ENCODE data around the gene SPEN. TPM values are rescaled to one million over a fixed set of nuclear protein-coding genes. Genes with fewer than 3 reads are reported as not detected.

The SPEN gene
- total RNA-seq, 1 experiment from 2014 or later = 10.1 TPM

DNA sequence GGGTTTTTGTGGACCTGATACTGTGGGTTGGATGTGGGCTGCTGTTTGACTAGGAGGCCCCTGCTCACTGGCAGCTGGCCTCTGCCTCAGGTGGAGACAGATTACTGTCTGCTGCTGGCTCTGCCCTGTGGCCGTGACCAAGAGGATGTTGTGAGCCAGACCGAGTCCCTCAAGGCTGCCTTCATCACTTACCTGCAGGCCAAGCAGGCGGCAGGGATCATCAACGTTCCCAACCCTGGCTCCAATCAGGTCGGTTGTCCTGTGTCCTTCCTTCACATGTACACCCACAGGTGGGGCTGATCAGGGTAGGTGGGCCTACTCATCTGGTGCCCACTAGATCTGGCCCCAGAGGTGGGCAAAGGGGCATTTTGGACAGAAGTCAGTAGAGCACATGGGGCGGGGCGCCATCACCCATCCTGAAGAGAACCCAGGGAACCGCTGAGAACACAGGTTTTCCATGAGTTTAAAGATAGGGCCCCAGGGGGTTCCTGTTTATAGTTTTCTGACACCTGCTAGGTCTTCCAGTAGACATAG is 91.2 kb downstream of the SPEN start:
- no peak for DNase-seq (ENCODE audit: low read depth, low spot score)
- in situ Hi-C loops (cut with HindIII; ENCODE audit: low pct_unique_long_range_greater_than_20kb, low sequenced_read_pairs) = no loop called here

GRCh38 chr1:15939181-15940109 is 91.9 kb downstream of the SPEN start:
- DNase-seq (ENCODE audit: low read depth, low spot score) = no peak
- in situ Hi-C loops (cut with HindIII; ENCODE audit: low pct_unique_long_range_greater_than_20kb, low sequenced_read_pairs) = no loop called here

- in situ Hi-C loops (cut with HindIII; ENCODE audit: low pct_unique_long_range_greater_than_20kb, low sequenced_read_pairs) = no loop called here
These were observed 92.9 kb downstream of the SPEN start for GRCh38 chr1:15940110-15941043.

GRCh38 chr1:15941044-15941840 is 93.7 kb downstream of the SPEN start:
- no peak for DNase-seq (ENCODE audit: low read depth, low spot score)
- in situ Hi-C loops (cut with HindIII; ENCODE audit: low pct_unique_long_range_greater_than_20kb, low sequenced_read_pairs) = no loop called here

More at GRCh38 chr1:15940110-15941043, 92.9 kb downstream of the SPEN start:
- DNase-seq (ENCODE audit: low read depth, low spot score) = no peak

- in situ Hi-C loops (cut with HindIII; ENCODE audit: low pct_unique_long_range_greater_than_20kb, low sequenced_read_pairs) = no loop called here
- no peak for DNase-seq (ENCODE audit: low read depth, low spot score)
These were observed 94.6 kb downstream of the SPEN start for GRCh38 chr1:15941899-15942660.

GRCh38 chr1:15942661-15943327 is 95.3 kb downstream of the SPEN start:
- in situ Hi-C loops (cut with HindIII; ENCODE audit: low pct_unique_long_range_greater_than_20kb, low sequenced_read_pairs) = no loop called here
- no peak for DNase-seq (ENCODE audit: low read depth, low spot score)

- no peak for DNase-seq (ENCODE audit: low read depth, low spot score)
- in situ Hi-C loops (cut with HindIII; ENCODE audit: low pct_unique_long_range_greater_than_20kb, low sequenced_read_pairs) = no loop called here
These were observed 96.0 kb downstream of the SPEN start for GRCh38 chr1:15943328-15943991.

GRCh38 chr1:15943992-15944307 is 96.4 kb downstream of the SPEN start:
- DNase-seq (ENCODE audit: low read depth, low spot score) = no peak
- in situ Hi-C loops (cut with HindIII; ENCODE audit: low pct_unique_long_range_greater_than_20kb, low sequenced_read_pairs) = no loop called here

DNA sequence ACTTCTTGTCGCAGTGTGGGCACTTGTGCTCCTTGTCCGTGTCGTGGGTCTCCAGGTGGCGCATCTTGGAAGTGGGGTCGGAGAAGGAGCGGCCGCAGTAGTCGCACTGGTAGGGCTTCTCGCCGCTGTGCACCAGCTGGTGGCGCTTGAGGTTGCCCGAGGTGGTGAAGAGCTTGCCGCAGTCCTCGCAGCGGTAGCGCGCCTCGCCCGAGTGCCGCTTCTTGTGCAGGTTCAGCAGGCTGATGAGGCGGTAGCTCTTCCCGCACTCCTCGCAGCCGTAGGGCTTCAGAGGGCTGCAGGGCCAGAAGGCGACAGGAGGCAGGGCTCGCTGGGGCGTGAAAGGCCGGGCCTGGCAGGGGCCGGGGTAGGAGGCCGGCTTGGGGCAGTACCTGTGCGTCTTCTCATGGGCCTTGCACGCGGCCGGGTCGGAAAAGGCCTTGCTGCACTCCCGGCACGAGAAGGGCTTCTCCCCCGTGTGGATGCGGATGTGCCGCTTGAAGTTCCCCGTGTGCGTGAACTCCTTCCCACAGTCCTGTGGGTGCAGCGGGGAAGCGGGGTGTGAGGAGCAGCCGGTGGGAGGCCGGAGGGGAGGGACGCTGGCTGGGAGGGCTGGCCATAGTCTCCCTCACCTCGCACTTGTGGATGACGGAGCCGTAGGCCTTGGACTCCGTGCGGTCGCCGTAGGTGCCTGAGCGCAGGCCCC is 97.0 kb downstream of the SPEN start:
- in situ Hi-C loops (cut with HindIII; ENCODE audit: low pct_unique_long_range_greater_than_20kb, low sequenced_read_pairs) = no loop called here
- DNase-seq (ENCODE audit: low read depth, low spot score) = no peak

- no peak for DNase-seq (ENCODE audit: low read depth, low spot score)
- in situ Hi-C loops (cut with HindIII; ENCODE audit: low pct_unique_long_range_greater_than_20kb, low sequenced_read_pairs) = no loop called here
These were observed 97.7 kb downstream of the SPEN start for GRCh38 chr1:15945011-15945831.

DNA sequence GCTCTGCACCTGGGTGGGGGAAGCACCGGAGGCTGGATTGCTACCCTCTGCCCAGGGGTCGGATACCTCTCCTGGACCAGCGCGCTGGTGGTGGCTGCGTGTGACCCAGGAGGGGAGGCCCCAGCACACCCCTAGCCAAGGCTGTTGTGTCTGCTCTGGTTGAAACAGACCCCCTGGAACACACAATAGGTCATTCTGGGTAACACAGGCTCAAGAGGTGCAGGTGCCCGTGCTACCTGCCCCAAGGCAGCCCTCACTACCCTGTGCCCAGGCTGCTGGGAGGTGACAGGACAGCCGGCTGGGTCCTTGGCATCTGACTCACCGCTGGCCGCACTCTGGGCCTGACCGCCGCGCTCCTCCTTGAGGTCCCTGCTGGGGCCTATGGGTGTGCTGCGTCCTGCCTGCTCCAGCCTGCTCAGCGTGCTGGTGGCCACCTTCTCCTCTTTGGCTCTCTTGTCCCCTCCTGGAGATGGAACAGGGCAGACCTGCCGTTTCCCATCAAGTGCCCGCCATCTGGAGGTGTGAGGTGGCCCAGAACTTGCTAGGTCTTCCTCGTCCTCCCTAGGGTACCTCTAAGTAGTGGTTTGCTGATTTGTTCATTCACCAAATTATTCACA is 98.4 kb downstream of the SPEN start:
- no peak for DNase-seq (ENCODE audit: low read depth, low spot score)
- in situ Hi-C loops (cut with HindIII; ENCODE audit: low pct_unique_long_range_greater_than_20kb, low sequenced_read_pairs) = no loop called here

DNA sequence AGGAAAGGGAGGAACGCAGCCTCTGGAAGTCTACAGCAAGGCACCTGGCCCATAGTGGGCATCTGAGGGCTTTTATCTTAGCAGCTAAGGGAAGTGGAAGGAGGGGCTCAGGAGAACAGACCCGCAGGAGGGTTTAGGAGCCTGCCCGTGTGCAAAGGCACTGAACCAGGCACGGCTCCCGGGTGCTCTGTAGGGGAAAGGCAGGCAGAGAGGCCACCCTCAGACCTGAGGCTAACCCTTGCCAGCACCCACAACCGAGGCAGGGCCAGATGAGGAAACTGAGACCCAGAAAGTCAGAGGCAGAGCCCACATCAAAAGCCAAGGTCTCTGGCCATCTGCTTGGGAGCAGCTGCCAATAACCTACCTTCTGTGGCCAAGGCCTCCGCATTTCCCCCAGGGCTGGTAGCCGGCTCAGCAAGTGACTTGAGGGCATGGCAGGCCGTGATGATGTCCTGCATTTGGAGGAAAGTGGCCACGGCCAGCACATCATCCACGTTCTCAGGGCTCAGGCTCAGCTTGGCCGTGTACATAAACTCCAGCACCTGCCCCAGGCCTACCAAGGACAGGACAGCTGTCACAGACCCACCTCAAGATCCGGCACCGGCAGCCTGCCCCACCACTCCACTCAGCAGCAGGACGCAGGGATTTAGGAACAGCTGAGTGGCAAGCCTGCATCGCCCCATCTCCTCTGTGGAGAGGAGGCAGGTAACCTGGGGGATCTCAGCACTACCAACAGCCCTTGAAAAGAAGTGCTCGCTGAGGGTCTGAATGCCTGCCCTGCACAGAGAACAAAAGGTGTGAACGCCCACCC is 99.3 kb downstream of the SPEN start:
- in situ Hi-C loops (cut with HindIII; ENCODE audit: low pct_unique_long_range_greater_than_20kb, low sequenced_read_pairs) = no loop called here
- DNase-seq (ENCODE audit: low read depth, low spot score) = no peak

DNA sequence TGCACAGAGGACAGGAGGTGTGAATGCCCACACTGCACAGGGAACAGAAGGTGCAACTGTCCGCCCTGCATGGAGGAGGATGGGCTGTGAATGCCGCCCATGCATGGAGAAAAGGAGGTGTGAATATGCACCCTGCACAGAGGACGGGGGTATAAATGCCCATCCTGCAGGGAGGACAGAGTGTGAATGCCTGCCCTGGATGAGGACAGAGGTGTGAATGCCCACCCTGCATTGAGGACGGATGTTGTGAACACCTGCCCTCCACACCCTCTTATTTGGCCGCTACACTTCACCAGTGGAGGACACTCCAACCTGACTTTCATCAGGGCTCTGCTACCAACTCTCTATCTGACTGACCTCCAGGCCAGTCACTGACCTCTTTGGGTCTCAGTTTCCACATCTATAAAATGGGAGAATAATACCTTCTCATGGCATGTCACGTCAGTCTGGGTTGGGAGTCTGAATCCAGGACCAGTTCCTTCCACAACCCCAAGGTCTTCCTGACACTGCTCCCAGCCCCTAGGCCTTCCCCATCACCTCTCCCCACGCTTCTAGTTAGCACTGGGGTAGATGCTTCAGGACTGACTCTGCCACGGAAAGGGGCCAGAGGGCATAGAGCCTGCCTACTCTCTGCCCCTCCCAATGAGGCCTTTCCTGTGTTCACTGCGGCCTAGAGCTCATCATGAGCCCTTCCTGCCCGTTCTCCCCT is 100.0 kb downstream of the SPEN start:
- no peak for DNase-seq (ENCODE audit: low read depth, low spot score)
- in situ Hi-C loops (cut with HindIII; ENCODE audit: low pct_unique_long_range_greater_than_20kb, low sequenced_read_pairs) = no loop called here

Measured in SK-MEL-5 (cell line).